ENCODE data around the gene USP51.
"Not testable (repeated sequence)": the region's sequence is repeated elsewhere in the genome, so short reads cannot be mapped to it uniquely, and the experiment has no call there.

Gene USP51

DNA sequence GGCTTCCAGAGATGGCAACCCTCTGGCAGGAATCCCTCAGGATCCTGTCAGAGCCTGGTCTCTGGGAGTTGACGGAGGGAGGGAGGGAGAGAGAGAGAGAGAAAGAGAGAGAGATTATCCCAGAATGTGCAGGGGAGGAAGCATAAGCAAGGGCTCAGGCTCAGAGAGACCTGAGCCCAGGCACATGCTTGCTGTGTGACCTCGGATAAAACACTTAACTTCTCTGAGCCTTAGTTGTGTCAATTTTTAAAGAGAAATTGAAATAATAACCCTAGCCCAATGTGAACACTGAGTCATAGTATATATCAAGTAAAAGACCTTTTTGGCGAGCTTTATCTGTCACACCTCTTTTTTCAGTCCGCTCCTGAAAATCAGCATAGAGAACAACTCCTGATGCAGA is 473 bp upstream of the USP51 start:
- Histone ChIP-seq H3K4me1 (ENCODE audit: insufficient read depth, low read length) (no peaks in the 10 kb centered on the region), H3K9me3 (ENCODE audit: low read length) (no peaks in the 10 kb centered on the region), H3K4me3 (ENCODE audit: low read depth in 1 of 2, low read length in 2 of 2) (peak overlapping the region; percentile 50 to 81), H3K9ac (ENCODE audit: low read length) (peak overlapping the region; percentile 82), H3K27ac (ENCODE audit: low read depth, low read length) (peak overlapping the region; percentile 84), H3K36me3 (ENCODE audit: insufficient read depth, low read length) (no peaks in the 10 kb centered on the region), H3K27me3 (ENCODE audit: control insufficient read depth in 1 of 2, insufficient read depth in 2 of 2, low read length in 2 of 2) (no peaks in the 10 kb centered on the region)

DNA sequence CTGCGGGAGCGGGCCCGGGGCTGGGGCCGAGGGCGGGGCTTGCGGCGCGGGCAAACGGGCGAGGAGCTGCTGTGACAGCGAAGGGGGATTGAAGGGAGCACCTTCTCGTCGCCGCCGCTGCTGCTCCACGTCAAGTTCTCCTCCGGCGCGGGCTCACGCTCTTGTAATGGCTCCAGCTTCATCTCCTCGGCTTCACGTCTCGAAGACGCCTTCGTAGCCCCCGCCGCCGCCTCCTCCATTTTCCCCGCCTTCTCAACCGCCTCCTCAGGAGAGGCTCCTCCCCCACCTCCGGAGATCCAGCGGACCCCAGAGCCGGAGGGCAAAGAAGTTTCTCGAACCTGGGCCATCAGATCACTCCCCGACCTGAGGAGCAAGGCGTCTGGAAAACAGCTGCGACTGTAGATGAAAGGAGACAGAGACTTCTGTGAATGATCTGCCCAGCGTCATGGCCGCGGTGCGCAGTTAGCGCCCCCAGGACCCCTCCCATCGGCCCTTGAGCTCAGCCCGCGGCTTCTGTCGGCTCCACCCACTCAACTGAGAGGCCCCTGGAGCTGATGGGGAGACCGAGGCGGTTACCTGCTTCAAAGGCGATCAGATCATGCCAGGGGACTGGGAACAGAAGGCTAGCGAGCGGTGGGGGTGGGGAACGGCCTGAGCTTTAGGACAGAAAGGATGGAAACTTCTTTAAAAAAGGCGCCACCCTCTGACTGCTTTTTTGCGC is 895 bp downstream of the USP51 start:
- H3K4me3 ChIP-seq (ENCODE audit: low read depth in 1 of 2, low read length in 2 of 2) = peak overlapping the region; percentile 50 to 81
- H3K36me3 ChIP-seq (ENCODE audit: insufficient read depth, low read length) = no peaks in the 10 kb centered on the region
- peak overlapping the region; percentile 82 for H3K9ac ChIP-seq (ENCODE audit: low read length)
- H3K27me3 ChIP-seq (ENCODE audit: control insufficient read depth in 1 of 2, insufficient read depth in 2 of 2, low read length in 2 of 2) = no peaks in the 10 kb centered on the region
- H3K4me1 ChIP-seq (ENCODE audit: insufficient read depth, low read length) = no peaks in the 10 kb centered on the region
- H3K9me3 ChIP-seq (ENCODE audit: low read length) = no peaks in the 10 kb centered on the region
- peak overlapping the region; percentile 84 for H3K27ac ChIP-seq (ENCODE audit: low read depth, low read length)

GRCh38 chrX:55488006-55488592 is 1.5 kb downstream of the USP51 start:
- H3K4me3 ChIP-seq (ENCODE audit: low read depth in 1 of 2, low read length in 2 of 2) = no peak overlapping the region
- peak overlapping the region; percentile 66 for H3K27ac ChIP-seq (ENCODE audit: low read depth, low read length)
- H3K27me3 ChIP-seq (ENCODE audit: control insufficient read depth in 1 of 2, insufficient read depth in 2 of 2, low read length in 2 of 2) = no peaks in the 10 kb centered on the region
- no peaks in the 10 kb centered on the region for H3K36me3 ChIP-seq (ENCODE audit: insufficient read depth, low read length)
- H3K4me1 ChIP-seq (ENCODE audit: insufficient read depth, low read length) = no peaks in the 10 kb centered on the region
- H3K9me3 ChIP-seq (ENCODE audit: low read length) = no peaks in the 10 kb centered on the region
- H3K9ac ChIP-seq (ENCODE audit: low read length) = peak overlapping the region; percentile 41

DNA sequence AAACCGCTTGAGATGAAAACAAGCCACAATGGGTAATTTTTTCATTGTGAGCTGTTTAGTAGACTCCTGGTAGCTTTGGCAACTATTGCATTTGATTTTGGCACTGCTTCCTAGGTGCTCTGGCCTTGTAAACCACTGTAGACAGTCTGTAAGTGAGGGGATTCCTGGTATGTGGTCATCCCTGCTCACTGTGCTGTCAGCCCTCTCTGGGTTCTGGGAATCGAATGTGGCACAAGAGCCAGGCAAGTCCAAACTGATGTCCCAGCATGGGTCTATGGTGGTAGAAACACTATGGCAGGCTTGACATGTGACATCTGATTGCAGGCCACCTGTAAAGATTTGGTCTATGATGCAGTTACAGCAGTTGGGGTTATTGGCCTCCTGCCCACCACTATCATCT is 2.5 kb downstream of the USP51 start:
- Histone ChIP-seq H3K36me3 (ENCODE audit: insufficient read depth, low read length) (no peaks in the 10 kb centered on the region), H3K27me3 (ENCODE audit: control insufficient read depth in 1 of 2, insufficient read depth in 2 of 2, low read length in 2 of 2) (no peaks in the 10 kb centered on the region), H3K9ac (ENCODE audit: low read length) (no peak overlapping the region), H3K9me3 (ENCODE audit: low read length) (no peaks in the 10 kb centered on the region), H3K4me1 (ENCODE audit: insufficient read depth, low read length) (no peaks in the 10 kb centered on the region), H3K4me3 (ENCODE audit: low read depth in 1 of 2, low read length in 2 of 2) (no peak overlapping the region), H3K27ac (ENCODE audit: low read depth, low read length) (no peak overlapping the region)

- H3K9me3 ChIP-seq (ENCODE audit: low read length) = no peaks in the 10 kb centered on the region
- H3K27me3 ChIP-seq (ENCODE audit: control insufficient read depth in 1 of 2, insufficient read depth in 2 of 2, low read length in 2 of 2) = no peaks in the 10 kb centered on the region
- no peak overlapping the region for H3K27ac ChIP-seq (ENCODE audit: low read depth, low read length)
- no peak overlapping the region for H3K9ac ChIP-seq (ENCODE audit: low read length)
- H3K4me3 ChIP-seq (ENCODE audit: low read depth in 1 of 2, low read length in 2 of 2) = no peak overlapping the region
- no peaks in the 10 kb centered on the region for H3K36me3 ChIP-seq (ENCODE audit: insufficient read depth, low read length)
- no peaks in the 10 kb centered on the region for H3K4me1 ChIP-seq (ENCODE audit: insufficient read depth, low read length)
Observed at GRCh38 chrX:55486736-55487135, 2.9 kb downstream of the USP51 start.

DNA sequence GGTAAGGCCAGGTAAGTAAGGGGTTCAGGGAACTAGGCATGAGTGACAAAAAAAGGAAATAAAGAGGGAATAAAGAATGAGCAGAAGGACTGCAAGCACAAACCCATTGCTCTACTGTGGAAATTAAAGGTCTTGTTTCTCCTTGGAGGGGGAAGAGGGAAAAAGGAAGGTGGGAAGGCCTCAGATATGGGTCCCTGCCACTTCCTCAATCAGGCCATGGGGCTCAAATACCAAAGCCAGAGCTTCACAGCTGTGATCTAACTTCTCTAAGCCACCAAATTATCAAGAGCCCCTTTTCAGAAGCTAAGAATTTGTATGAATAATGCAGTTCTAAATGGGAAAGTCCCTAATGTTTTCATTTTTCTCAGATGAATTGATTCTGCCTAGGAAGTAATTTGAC is 4.7 kb downstream of the USP51 start:
- H3K27ac ChIP-seq (ENCODE audit: low read depth, low read length) = no peak overlapping the region
- H3K4me1 ChIP-seq (ENCODE audit: insufficient read depth, low read length) = no peaks in the 10 kb centered on the region
- H3K36me3 ChIP-seq (ENCODE audit: insufficient read depth, low read length) = no peaks in the 10 kb centered on the region
- no peak overlapping the region for H3K4me3 ChIP-seq (ENCODE audit: low read depth in 1 of 2, low read length in 2 of 2)
- H3K9me3 ChIP-seq (ENCODE audit: low read length) = no peaks in the 10 kb centered on the region
- no peaks in the 10 kb centered on the region for H3K27me3 ChIP-seq (ENCODE audit: control insufficient read depth in 1 of 2, insufficient read depth in 2 of 2, low read length in 2 of 2)
- no peak overlapping the region for H3K9ac ChIP-seq (ENCODE audit: low read length)

- Histone ChIP-seq H3K27me3 (ENCODE audit: control insufficient read depth in 1 of 2, insufficient read depth in 2 of 2, low read length in 2 of 2) (no peaks in the 10 kb centered on the region), H3K9ac (ENCODE audit: low read length) (no peak overlapping the region), H3K4me3 (ENCODE audit: low read depth in 1 of 2, low read length in 2 of 2) (no peak overlapping the region), H3K4me1 (ENCODE audit: insufficient read depth, low read length) (no peaks in the 10 kb centered on the region), H3K27ac (ENCODE audit: low read depth, low read length) (no peak overlapping the region), H3K9me3 (ENCODE audit: low read length) (no peaks in the 10 kb centered on the region), H3K36me3 (ENCODE audit: insufficient read depth, low read length) (no peaks in the 10 kb centered on the region)
Observed at GRCh38 chrX:55480390-55481062, 9.1 kb downstream of the USP51 start.

- not testable (repeated sequence) for H3K9ac ChIP-seq (ENCODE audit: low read length); H3K36me3 ChIP-seq (ENCODE audit: insufficient read depth, low read length); H3K9me3 ChIP-seq (ENCODE audit: low read length); H3K4me1 ChIP-seq (ENCODE audit: insufficient read depth, low read length); H3K27me3 ChIP-seq (ENCODE audit: control insufficient read depth in 1 of 2, insufficient read depth in 2 of 2, low read length in 2 of 2); H3K4me3 ChIP-seq (ENCODE audit: low read depth in 1 of 2, low read length in 2 of 2); H3K27ac ChIP-seq (ENCODE audit: low read depth, low read length)
Observed at GRCh38 chrX:55479956-55480355, 9.7 kb downstream of the USP51 start.

GRCh38 chrX:55465791-55466190 is 23.9 kb downstream of the USP51 start:
- not testable (repeated sequence) for H3K36me3 ChIP-seq (ENCODE audit: insufficient read depth, low read length); H3K27me3 ChIP-seq (ENCODE audit: control insufficient read depth in 1 of 2, insufficient read depth in 2 of 2, low read length in 2 of 2); H3K4me3 ChIP-seq (ENCODE audit: low read depth in 1 of 2, low read length in 2 of 2); H3K9me3 ChIP-seq (ENCODE audit: low read length); H3K9ac ChIP-seq (ENCODE audit: low read length); H3K4me1 ChIP-seq (ENCODE audit: insufficient read depth, low read length); H3K27ac ChIP-seq (ENCODE audit: low read depth, low read length)

GRCh38 chrX:55465108-55465507 is 24.5 kb downstream of the USP51 start:
- H3K4me1 ChIP-seq (ENCODE audit: insufficient read depth, low read length); H3K27ac ChIP-seq (ENCODE audit: low read depth, low read length); H3K36me3 ChIP-seq (ENCODE audit: insufficient read depth, low read length); H3K9ac ChIP-seq (ENCODE audit: low read length); H3K4me3 ChIP-seq (ENCODE audit: low read depth in 1 of 2, low read length in 2 of 2); H3K27me3 ChIP-seq (ENCODE audit: control insufficient read depth in 1 of 2, insufficient read depth in 2 of 2, low read length in 2 of 2); H3K9me3 ChIP-seq (ENCODE audit: low read length): not testable (repeated sequence)

DNA sequence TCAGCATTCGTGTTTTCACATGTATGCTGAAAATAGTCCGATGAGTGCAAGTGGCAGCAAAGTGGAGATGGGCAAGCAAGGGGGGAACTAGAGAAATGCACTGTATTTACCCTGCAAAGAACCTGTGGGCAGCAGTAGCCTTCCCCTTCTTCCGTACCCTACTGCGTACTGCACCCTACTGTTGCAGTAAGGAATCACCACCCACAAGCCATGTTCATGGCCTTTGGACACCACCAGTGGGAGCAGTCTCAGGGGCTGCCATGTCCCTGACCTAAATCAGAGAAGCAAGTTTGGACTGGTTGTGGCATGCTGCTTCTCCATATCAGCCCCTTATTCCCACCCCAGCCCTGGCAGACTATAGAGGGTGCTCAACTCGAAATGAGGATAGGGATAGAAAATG is 25.6 kb downstream of the USP51 start:
- not testable (repeated sequence) for H3K27ac ChIP-seq (ENCODE audit: low read depth, low read length); H3K27me3 ChIP-seq (ENCODE audit: control insufficient read depth in 1 of 2, insufficient read depth in 2 of 2, low read length in 2 of 2); H3K36me3 ChIP-seq (ENCODE audit: insufficient read depth, low read length); H3K4me3 ChIP-seq (ENCODE audit: low read depth in 1 of 2, low read length in 2 of 2); H3K9me3 ChIP-seq (ENCODE audit: low read length); H3K9ac ChIP-seq (ENCODE audit: low read length); H3K4me1 ChIP-seq (ENCODE audit: insufficient read depth, low read length)

- H3K9me3 ChIP-seq (ENCODE audit: low read length); H3K4me1 ChIP-seq (ENCODE audit: insufficient read depth, low read length); H3K27ac ChIP-seq (ENCODE audit: low read depth, low read length); H3K36me3 ChIP-seq (ENCODE audit: insufficient read depth, low read length); H3K4me3 ChIP-seq (ENCODE audit: low read depth in 1 of 2, low read length in 2 of 2); H3K27me3 ChIP-seq (ENCODE audit: control insufficient read depth in 1 of 2, insufficient read depth in 2 of 2, low read length in 2 of 2); H3K9ac ChIP-seq (ENCODE audit: low read length): not testable (repeated sequence)
Observed at GRCh38 chrX:55459926-55460325, 29.7 kb downstream of the USP51 start.
